GM23338 (cell line): ENCODE measurements around the gene C11orf98. TPM values are rescaled to one million over a fixed set of nuclear protein-coding genes. Genes with fewer than 3 reads are reported as not detected.

Experiments used
- ATAC-seq: fragments of 200-7000 bp; cut with Tn5 transposase; 3 replicates; pipeline ENCODE4 v1.9.1; 2020
- DNase-seq: peaks from one replicate; pipeline ENCODE4 v3.0.0-alpha.2; 2015; ENCODE audit warnings: low spot score
- H2AFZ ChIP-seq: fragments of 200-600 bp; sonication (generic); 2 replicates; pipeline ENCODE4 v1.8.0; 2016; ENCODE audit warnings: antibody characterized with exemption, mild to moderate bottlenecking, moderate library complexity
- H3F3A ChIP-seq: fragments of 200-600 bp; sonication (generic); replicated peaks from 2 replicates; pipeline ENCODE4 v1.8.0; 2017; ENCODE audit warnings: antibody characterized with exemption, mixed run types, low read depth
- H3K27ac ChIP-seq: fragments of 200-600 bp; sonication (generic); 2 replicates; pipeline ENCODE4 v1.6.1; 2016; ENCODE audit warnings: low read depth
- H3K27me3 ChIP-seq: fragments of 200-600 bp; sonication (generic); 2 replicates; pipeline ENCODE4 v1.8.0; 2016; ENCODE audit warnings: mild to moderate bottlenecking, mixed run types, moderate library complexity; ENCODE audit not compliant: insufficient read depth
- H3K36me3 ChIP-seq: fragments of 200-600 bp; sonication (generic); 2 replicates; pipeline ENCODE4 v1.8.0; 2016; ENCODE audit warnings: mild to moderate bottlenecking; ENCODE audit not compliant: insufficient read depth
- H3K4me1 ChIP-seq: fragments of 200-600 bp; sonication (generic); 2 replicates; pipeline ENCODE4 v1.8.0; 2016; ENCODE audit warnings: mild to moderate bottlenecking, moderate library complexity; ENCODE audit not compliant: insufficient read depth
- H3K4me2 ChIP-seq: fragments of 200-600 bp; sonication (generic); 2 replicates; pipeline ENCODE4 v1.7.1; 2017; ENCODE audit warnings: mixed run types
- H3K4me3 ChIP-seq: fragments of 200-600 bp; sonication (generic); 2 replicates; pipeline ENCODE4 v1.6.1; 2016; ENCODE audit warnings: mixed run types
- H3K79me2 ChIP-seq: fragments of 200-600 bp; sonication (generic); replicated peaks from 2 replicates; pipeline ENCODE4 v1.8.0; 2017; ENCODE audit warnings: mild to moderate bottlenecking; ENCODE audit not compliant: insufficient read depth
- H3K9me2 ChIP-seq: fragments of 200-600 bp; sonication (generic); 2 replicates; pipeline ENCODE4 v1.8.0; 2017; ENCODE audit not compliant: insufficient read depth
- H4K20me1 ChIP-seq: fragments of 200-600 bp; sonication (generic); replicated peaks from 2 replicates; pipeline ENCODE4 v1.8.0; 2017; ENCODE audit warnings: mild to moderate bottlenecking; ENCODE audit not compliant: insufficient read depth
- H3K27ac Mint-ChIP-seq: 2 replicates; pipeline ENCODE4 v1.8.0; 2020; ENCODE audit warnings: inconsistent platforms, mild to moderate bottlenecking, moderate library complexity, mixed read lengths
- H3K27me3 Mint-ChIP-seq: 3 replicates; pipeline ENCODE4 v1.8.0; 2022; ENCODE audit warnings: low read depth, mild to moderate bottlenecking, moderate library complexity, mixed read lengths, inconsistent platforms; ENCODE audit not compliant: insufficient read depth, poor library complexity
- H3K36me3 Mint-ChIP-seq: 3 replicates; pipeline ENCODE4 v1.8.0; 2021; ENCODE audit warnings: low read depth, mild to moderate bottlenecking, inconsistent platforms, moderate library complexity, mixed read lengths
- H3K4me1 Mint-ChIP-seq: 3 replicates; pipeline ENCODE4 v1.8.0; 2020; ENCODE audit warnings: mild to moderate bottlenecking, inconsistent platforms, mixed read lengths
- H3K4me3 Mint-ChIP-seq: 3 replicates; pipeline ENCODE4 v1.8.0; 2021; ENCODE audit warnings: moderate library complexity, mild to moderate bottlenecking, inconsistent platforms, mixed read lengths
- H3K9me3 Mint-ChIP-seq: 3 replicates; pipeline ENCODE4 v1.8.0; 2020; ENCODE audit warnings: moderate library complexity, mild to moderate bottlenecking, inconsistent platforms, mixed read lengths
- CREB1 ChIP-seq: fragments of 250-450 bp; sonication (Bioruptor Pico); IDR thresholded peaks from 2 replicates; pipeline ENCODE4 v1.5.0; 2020; ENCODE audit warnings: low read depth, mild to moderate bottlenecking, moderate library complexity
- EZH2 ChIP-seq: fragments of 200-600 bp; sonication (generic); IDR thresholded peaks from one replicate; pipeline ENCODE4 v1.8.0; 2017; ENCODE audit warnings: antibody characterized with exemption, mild to moderate bottlenecking, low read depth; ENCODE audit not compliant: unreplicated experiment
- EZH2phosphoT487 ChIP-seq: fragments of 200-600 bp; sonication (generic); IDR thresholded peaks from one replicate; pipeline ENCODE4 v1.8.1; 2018; ENCODE audit warnings: antibody characterized with exemption; ENCODE audit not compliant: unreplicated experiment
- JUNB ChIP-seq: IDR thresholded peaks from one replicate; pipeline ENCODE4 v1.6.1; 2016; ENCODE audit warnings: antibody characterized with exemption; ENCODE audit not compliant: unreplicated experiment
- NANOG ChIP-seq: IDR thresholded peaks from 2 replicates; pipeline ENCODE4 v1.6.1; 2016; ENCODE audit warnings: antibody characterized with exemption, borderline replicate concordance
- POLR2AphosphoS5 ChIP-seq: IDR thresholded peaks from 2 replicates; pipeline ENCODE4 v1.6.1; 2016; ENCODE audit warnings: antibody characterized with exemption, low read depth
- STAT1 ChIP-seq: IDR thresholded peaks from one replicate; pipeline ENCODE4 v1.6.1; 2016; ENCODE audit warnings: antibody characterized with exemption; ENCODE audit not compliant: unreplicated experiment
- ZNF114 ChIP-seq: fragments of 250-450 bp; sonication (Bioruptor Pico); IDR thresholded peaks from 2 replicates; pipeline ENCODE4 v1.5.0; 2020; ENCODE audit warnings: mild to moderate bottlenecking, moderate library complexity
- ZNF331 ChIP-seq: fragments of 250-450 bp; sonication (Bioruptor Pico); IDR thresholded peaks from 2 replicates; pipeline ENCODE4 v1.5.0; 2020; ENCODE audit warnings: low read depth, mild to moderate bottlenecking, moderate library complexity
- polyA plus RNA-seq: library from polyadenylated mRNA; unstranded; fragments of >200 nt; fragmentation: Nextera tagmentation; extraction: Ambion mirVana; gene quantifications from 2 replicates; pipeline ENCODE4 v1.2.1, GENCODE V29; 2016
- total RNA-seq: library from RNA; depleted of rRNA; stranded (reverse); fragments of >200 nt; shearing (Covaris generic); gene quantifications from 2 replicates; pipeline ENCODE4 v1.2.3, GENCODE V29; 2014
- TF ChIP-seq, protein P1 (sequence below): IDR thresholded peaks from 2 replicates; pipeline ENCODE4 v1.6.1; 2016; ENCODE audit warnings: antibody characterized with exemption
- TF ChIP-seq, protein P2 (sequence below): fragments of 250-450 bp; sonication (Bioruptor Pico); IDR thresholded peaks from 2 replicates; pipeline ENCODE4 v1.5.0; 2020; ENCODE audit warnings: mild to moderate bottlenecking, moderate library complexity
- TF ChIP-seq, protein P3 (sequence below), 2 experiments: fragments of 200-600 bp in 1 of 2; sonication (generic) in 1 of 2; conservative IDR thresholded peaks; 2 replicates each; pipeline versions ENCODE4 v1.5.1 to v1.6.1; 2016 to 2017; ENCODE audit warnings: antibody characterized with exemption in 2 of 2, low read depth in 2 of 2, mild to moderate bottlenecking in 2 of 2, moderate library complexity in 1 of 2

C11orf98 gene
- total and polyA plus RNA-seq, 2 experiments from 2014 or later: 132 to 479 TPM

GRCh38 chr11:62632492-62632891, 32.5 kb downstream of the C11orf98 start:
- Histone ChIP-seq H3F3A (peaks cover 2% of the 10 kb centered on the region; the same call in 1 of the 2 replicates), H3K4me2 (no peak overlapping the region), H3K4me3 (no peak overlapping the region), H3K9me2 (no peaks in the 10 kb centered on the region), H4K20me1 (peaks cover 11% of the 10 kb centered on the region; the same call in 1 of the 2 replicates), H3K27me3 (no peaks in the 10 kb centered on the region), H3K79me2 (no peaks in the 10 kb centered on the region), H3K27ac (no peak overlapping the region), H2AFZ (no peak overlapping the region), H3K36me3 (peaks cover 64% of the 10 kb centered on the region), H3K4me1 (no peaks in the 10 kb centered on the region)
- H3K4me3 Mint-ChIP-seq: no peak overlapping the region
- peaks cover 90% of the 10 kb centered on the region for H3K36me3 Mint-ChIP-seq
- H3K4me1 Mint-ChIP-seq: no peaks in the 10 kb centered on the region; the same call in 2 of the 3 replicates
- ATAC-seq (no peak), DNase-seq (no peak)
- TF ChIP-seq EZH2phosphoT487 (no peak), EZH2 (no peak), NANOG (no peak), CREB1 (CRISPR knock-in tag) (no peak), POLR2AphosphoS5 (no peak), STAT1 (no peak), ZNF331 (CRISPR knock-in tag) (no peak), JUNB (no peak), ZNF114 (CRISPR knock-in tag) (no peak)
- TF ChIP-seq, protein P1, sequence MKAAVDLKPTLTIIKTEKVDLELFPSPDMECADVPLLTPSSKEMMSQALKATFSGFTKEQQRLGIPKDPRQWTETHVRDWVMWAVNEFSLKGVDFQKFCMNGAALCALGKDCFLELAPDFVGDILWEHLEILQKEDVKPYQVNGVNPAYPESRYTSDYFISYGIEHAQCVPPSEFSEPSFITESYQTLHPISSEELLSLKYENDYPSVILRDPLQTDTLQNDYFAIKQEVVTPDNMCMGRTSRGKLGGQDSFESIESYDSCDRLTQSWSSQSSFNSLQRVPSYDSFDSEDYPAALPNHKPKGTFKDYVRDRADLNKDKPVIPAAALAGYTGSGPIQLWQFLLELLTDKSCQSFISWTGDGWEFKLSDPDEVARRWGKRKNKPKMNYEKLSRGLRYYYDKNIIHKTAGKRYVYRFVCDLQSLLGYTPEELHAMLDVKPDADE: no peak
- TF ChIP-seq, protein P2, sequence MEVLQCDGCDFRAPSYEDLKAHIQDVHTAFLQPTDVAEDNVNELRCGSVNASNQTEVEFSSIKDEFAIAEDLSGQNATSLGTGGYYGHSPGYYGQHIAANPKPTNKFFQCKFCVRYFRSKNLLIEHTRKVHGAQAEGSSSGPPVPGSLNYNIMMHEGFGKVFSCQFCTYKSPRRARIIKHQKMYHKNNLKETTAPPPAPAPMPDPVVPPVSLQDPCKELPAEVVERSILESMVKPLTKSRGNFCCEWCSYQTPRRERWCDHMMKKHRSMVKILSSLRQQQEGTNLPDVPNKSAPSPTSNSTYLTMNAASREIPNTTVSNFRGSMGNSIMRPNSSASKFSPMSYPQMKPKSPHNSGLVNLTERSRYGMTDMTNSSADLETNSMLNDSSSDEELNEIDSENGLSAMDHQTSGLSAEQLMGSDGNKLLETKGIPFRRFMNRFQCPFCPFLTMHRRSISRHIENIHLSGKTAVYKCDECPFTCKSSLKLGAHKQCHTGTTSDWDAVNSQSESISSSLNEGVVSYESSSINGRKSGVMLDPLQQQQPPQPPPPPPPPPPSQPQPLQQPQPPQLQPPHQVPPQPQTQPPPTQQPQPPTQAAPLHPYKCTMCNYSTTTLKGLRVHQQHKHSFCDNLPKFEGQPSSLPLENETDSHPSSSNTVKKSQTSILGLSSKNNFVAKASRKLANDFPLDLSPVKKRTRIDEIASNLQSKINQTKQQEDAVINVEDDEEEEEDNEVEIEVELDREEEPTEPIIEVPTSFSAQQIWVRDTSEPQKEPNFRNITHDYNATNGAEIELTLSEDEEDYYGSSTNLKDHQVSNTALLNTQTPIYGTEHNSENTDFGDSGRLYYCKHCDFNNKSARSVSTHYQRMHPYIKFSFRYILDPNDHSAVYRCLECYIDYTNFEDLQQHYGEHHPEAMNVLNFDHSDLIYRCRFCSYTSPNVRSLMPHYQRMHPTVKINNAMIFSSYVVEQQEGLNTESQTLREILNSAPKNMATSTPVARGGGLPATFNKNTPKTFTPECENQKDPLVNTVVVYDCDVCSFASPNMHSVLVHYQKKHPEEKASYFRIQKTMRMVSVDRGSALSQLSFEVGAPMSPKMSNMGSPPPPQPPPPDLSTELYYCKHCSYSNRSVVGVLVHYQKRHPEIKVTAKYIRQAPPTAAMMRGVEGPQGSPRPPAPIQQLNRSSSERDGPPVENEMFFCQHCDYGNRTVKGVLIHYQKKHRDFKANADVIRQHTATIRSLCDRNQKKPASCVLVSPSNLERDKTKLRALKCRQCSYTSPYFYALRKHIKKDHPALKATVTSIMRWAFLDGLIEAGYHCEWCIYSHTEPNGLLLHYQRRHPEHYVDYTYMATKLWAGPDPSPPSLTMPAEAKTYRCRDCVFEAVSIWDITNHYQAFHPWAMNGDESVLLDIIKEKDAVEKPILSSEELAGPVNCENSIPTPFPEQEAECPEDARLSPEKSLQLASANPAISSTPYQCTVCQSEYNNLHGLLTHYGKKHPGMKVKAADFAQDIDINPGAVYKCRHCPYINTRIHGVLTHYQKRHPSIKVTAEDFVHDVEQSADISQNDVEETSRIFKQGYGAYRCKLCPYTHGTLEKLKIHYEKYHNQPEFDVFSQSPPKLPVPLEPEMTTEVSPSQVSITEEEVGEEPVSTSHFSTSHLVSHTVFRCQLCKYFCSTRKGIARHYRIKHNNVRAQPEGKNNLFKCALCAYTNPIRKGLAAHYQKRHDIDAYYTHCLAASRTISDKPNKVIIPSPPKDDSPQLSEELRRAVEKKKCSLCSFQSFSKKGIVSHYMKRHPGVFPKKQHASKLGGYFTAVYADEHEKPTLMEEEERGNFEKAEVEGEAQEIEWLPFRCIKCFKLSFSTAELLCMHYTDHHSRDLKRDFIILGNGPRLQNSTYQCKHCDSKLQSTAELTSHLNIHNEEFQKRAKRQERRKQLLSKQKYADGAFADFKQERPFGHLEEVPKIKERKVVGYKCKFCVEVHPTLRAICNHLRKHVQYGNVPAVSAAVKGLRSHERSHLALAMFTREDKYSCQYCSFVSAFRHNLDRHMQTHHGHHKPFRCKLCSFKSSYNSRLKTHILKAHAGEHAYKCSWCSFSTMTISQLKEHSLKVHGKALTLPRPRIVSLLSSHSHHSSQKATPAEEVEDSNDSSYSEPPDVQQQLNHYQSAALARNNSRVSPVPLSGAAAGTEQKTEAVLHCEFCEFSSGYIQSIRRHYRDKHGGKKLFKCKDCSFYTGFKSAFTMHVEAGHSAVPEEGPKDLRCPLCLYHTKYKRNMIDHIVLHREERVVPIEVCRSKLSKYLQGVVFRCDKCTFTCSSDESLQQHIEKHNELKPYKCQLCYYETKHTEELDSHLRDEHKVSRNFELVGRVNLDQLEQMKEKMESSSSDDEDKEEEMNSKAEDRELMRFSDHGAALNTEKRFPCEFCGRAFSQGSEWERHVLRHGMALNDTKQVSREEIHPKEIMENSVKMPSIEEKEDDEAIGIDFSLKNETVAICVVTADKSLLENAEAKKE (CRISPR knock-in tag): no peak
- TF ChIP-seq, protein P3, sequence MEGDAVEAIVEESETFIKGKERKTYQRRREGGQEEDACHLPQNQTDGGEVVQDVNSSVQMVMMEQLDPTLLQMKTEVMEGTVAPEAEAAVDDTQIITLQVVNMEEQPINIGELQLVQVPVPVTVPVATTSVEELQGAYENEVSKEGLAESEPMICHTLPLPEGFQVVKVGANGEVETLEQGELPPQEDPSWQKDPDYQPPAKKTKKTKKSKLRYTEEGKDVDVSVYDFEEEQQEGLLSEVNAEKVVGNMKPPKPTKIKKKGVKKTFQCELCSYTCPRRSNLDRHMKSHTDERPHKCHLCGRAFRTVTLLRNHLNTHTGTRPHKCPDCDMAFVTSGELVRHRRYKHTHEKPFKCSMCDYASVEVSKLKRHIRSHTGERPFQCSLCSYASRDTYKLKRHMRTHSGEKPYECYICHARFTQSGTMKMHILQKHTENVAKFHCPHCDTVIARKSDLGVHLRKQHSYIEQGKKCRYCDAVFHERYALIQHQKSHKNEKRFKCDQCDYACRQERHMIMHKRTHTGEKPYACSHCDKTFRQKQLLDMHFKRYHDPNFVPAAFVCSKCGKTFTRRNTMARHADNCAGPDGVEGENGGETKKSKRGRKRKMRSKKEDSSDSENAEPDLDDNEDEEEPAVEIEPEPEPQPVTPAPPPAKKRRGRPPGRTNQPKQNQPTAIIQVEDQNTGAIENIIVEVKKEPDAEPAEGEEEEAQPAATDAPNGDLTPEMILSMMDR (conservative IDR thresholded peaks at IDR 0.05; ENCODE audit: low read depth in 2 of 2): no peak
- no peaks in the 10 kb centered on the region for H3K9me3 Mint-ChIP-seq
- H3K27ac Mint-ChIP-seq: no peak overlapping the region
- peaks cover 6% of the 10 kb centered on the region for H3K27me3 Mint-ChIP-seq
